ENCODE data around the gene BRD8.
"Not testable (repeated sequence)": the region's sequence is repeated elsewhere in the genome, so short reads cannot be mapped to it uniquely, and the experiment has no call there.

BRD8 gene

DNA sequence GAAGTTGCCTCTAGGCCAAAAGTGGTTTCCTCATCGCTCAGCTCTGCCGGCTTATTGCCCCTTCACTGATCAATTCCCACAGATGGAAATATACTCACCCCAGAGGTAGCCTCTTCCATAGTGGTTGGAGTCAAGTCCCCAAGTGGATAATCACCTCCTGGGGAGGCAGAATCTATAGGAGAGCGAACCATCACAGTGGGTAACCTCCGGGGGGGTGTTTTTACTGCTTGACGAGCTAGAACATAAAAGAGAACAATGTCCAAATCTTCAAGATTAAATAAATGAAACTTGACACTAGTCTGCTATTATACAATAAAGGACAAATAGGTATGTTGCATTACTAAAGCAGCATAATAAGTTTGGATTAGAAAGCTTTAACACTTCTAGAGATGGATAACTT, 9.3 kb downstream of the BRD8 start:
- DNase-seq: no peak

DNA sequence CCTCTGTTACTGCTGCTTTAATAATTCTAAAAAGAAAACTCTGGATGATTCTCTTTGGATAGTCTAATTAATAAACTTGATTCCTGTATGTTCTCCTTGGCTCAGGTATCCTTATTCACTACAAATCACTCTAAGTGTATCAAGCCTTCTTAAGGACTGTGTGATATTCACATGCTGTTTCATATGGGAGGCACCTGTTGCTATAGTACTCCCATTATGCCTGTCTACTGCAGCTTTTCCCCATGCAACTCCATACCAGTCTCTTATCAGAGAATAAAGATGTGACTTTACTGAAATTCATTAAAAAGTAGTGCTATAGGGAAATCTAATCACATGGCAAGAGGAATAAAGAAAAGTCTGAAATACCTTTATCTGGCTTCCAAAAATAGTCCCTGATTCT, 14.7 kb downstream of the BRD8 start:
- no peak for DNase-seq

DNA sequence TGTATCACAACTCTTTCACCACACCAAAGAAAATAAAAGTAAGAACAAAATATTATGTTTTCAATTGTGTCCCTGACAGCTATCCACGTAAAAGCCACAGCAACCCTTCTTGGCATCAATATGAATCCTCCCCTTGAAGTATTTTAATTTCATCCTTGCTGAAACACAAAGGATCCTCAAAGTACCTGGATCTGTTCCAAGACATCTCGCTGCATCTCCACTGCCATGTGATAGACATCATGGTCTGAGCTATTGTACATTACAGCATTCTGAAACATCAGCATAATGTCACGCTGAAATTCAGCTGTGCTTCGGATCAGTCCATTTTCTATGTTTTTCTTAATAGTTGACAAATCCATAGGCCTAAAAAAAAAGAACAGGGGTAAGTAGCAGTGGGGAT, 17.7 kb downstream of the BRD8 start:
- DNase-seq: no peak

DNA sequence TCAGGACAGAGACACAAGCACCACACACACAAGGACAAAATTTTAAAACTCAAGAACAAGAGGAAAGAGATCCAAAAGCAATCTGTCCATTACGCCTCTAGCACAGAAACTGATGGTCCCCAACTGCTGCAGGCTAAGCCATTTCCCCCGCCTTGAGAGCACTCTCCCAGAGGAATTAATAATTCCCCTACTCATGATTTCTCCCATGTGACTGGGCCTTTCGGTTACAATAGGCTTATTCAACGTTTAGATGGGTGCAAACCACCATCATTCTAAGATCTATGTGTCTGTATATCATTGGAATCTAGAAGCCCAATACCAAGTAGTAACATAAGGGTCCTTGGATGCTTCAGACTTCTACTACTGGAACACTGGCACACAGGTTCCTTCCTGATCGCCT, 18.8 kb downstream of the BRD8 start:
- DNase-seq: peak in 4 of 58 donors; percentile 2 to 24 (median 4)

DNA sequence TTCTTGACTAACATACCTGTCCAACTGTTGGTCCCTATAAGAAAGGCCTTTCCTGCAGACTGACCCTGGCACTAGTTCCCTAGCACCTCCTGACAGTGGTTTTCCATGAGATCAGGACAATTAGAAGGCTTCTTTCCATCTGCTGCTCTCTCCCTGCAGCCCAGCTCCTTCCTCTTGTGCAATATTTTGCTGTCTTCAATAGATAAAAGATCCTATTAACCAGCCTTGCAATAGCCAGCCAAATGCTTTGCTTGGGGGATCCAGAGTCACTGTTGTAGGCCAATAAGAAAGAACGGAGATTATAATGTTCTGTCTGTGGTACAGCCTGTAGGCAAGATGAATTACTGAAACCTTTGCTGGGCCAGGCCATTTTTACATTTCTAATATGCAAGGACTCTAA, 20.8 kb downstream of the BRD8 start:
- DNase-seq: no peak

DNA sequence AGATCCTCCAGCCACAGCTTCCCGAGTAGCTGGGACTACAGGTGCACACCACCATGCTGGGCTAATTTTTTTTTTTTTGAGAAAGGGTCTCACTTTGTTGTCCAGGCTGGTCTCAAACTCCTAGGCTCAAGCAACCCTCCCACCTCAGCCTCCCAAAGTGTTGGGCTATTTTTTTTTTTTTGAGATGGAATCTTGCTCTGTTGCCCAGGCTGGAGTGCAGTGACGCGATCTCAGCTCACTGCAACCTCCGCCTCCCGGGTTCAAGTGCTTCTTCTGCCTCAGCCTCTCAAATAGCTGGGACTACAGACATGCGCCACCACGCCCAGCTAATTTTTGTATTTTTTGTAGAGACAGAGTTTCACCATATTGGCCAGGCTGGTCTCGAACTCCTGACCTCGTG, 22.5 kb downstream of the BRD8 start:
- DNase-seq: not testable (repeated sequence)

DNA sequence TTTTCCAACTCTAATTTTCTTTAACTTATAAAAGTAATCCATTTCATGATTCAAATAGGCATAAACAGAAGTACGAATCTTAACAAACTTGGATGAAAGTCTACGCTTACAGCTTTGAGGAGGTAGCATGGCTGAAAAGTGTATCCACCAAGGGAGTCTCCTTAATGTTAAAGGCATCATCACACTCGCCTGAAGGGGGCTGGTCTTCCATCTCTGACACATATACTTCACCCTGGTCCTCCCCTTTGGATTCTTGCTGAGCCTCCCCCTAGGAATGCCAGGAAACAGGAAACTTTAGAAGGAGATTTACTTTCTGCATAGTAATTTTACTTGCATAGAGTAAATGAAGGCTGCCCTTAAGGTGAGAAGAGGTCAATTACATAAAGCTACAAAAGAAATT, 28.9 kb downstream of the BRD8 start:
- DNase-seq: no peak

DNA sequence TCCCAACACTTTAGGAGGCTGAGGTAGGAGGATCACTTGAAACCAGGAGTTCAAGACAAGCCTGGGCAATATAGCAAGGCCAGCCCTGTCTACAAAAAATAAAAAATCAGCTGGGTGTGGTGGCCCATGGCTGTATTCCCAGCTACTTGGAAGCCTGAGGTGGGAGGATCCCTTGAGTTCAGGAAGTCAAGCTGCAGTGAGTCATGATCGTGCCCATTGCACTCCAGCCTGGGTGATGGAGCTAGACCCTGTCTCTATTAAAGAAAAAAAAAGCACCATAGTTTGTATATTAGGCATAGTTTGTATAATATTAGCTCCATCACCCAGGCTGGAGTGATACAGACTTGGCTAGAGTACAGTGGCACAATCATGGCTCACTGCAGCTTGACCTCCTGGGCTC, 29.6 kb downstream of the BRD8 start:
- no peak for DNase-seq

DNA sequence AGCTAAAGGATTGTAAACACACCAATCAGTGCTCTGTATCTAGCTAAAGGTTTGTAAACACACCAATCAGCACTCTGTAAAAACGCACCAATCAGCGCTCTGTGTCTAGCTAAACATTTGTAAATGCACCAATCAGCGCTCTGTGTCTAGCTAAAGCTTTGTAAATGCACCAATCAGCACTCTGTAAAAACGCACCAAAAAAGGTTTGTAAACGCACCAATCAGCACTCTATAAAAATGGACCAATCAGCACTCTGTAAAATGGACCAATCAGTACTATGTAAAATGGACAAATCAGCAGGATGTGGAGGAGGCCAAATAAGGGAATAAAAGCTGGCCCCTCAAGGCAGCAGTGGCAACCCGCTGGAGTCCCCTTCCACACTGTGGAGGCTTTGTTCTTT, 34.9 kb downstream of the BRD8 start:
- not testable (repeated sequence) for DNase-seq

DNA sequence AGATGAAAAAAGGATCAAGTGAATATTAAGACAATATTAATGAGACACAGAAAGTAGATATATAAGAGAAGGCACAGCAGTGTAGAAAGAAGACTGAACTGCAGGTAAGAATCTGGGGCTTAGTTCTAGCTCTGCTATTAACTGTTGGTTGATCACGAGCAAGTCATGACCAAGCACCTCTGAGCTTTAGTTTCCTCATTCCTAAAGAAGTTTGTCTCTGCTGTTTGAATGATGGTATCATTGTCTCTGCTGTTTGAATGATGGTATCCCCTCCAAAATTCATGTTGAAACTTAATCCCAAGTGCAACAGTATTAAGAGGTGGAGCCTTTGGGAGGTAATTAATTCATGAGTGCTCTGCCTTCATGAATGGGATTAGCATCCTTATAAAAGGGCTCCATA, 36.7 kb downstream of the BRD8 start:
- no peak for DNase-seq

DNA sequence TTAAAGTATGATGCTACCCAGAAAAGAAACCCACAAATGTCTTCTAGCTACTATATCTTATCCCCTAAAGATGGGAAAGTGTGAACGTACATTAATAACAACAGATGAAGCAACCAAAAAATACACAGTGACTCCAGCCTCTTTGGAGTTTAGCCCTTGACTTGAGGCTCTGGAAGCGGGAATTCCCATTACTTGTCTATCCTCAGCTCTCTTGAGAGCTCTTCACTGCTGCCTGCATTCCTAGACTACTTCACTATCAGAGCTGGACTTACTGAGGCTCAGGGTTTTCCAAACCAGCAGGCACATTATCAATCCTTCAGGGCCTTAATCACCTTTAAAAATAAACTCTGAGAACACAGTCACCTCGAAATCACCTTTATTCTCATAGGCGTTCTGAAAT, 38.2 kb downstream of the BRD8 start:
- DNase-seq: no peak

DNA sequence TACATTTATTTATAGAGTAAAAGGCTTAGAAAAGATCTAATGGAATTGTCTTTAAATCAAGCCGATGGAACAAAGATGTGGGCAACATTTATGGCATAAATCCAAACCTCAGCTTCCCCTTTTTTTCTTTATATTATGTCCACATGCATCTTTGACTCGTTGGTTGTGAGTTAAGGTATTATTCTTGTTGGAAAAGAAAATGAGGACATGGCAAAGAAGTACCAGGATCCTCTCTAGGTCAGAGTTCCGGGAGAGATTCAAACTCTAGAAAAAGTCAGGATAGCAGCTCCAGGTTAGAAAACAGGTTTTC, 38.7 kb downstream of the BRD8 start:
- DNase-seq: no peak

DNA sequence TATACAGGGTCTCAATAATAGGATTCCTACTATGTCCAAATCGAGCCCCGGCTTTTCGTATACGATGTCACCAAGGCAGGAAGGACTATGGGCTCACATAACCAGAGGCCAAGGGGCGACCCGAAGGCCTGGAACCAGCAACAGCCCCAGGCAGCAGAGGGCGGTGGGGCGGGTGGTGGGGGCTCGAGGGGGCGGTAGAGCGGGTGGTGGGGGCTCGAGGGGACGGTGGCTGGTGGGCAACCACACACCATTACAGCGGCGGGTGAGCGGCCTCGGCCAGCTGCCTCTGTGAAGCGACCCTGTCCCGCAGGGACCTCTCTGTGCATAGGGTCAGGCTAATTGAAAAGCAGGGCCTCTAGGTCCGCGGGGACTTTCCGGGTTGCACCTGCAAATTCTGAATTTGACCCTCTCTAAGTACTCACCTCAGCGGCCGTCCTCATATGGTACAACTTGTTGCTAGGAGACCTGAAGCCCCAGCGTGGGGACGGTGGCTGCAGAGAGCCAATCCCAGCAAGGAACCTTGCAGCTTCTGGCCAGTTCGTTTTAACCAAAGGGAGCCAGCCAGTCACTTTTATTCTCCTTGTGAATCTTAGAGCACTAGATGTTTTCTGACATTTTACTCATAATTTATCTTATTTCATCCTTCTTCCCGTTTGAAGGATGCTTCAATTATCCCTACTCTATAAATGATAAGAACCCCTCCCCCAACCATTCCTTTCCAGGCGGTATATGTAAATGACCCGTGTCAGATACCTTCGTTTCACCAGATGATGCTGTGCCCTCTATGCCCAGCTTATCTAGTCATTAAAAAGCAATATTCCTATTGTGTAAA, 39.3 kb downstream of the BRD8 start, which contains the start of gene NME5:
Gene NME5, minus strand, starts transcription at position 480 of the 832 bp plus-strand sequence. CDS start 648 bp downstream, outside the sequence.
- peak in 57 of 58 donors; percentile 10 to 86 (median 54) for DNase-seq

DNA sequence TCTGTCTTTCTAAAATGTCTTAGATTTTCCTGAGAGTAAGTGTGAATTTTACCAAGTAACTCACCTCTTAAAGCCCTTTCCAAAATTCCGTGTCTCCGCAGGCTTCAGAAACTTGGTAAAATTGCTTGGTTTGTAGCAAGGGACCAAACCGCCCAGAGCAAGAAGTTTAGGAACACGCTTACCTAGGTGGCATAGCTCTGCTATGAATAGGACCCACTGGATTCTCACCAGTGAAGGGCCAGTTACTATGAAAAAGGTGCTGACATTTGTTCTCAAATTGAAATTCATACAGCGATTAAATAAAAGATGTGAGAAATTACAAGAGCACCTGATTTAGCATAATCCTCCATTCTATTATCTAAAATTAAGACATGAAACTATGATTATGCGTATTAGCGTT, 45.9 kb downstream of the BRD8 start:
- no peak for DNase-seq

DNA sequence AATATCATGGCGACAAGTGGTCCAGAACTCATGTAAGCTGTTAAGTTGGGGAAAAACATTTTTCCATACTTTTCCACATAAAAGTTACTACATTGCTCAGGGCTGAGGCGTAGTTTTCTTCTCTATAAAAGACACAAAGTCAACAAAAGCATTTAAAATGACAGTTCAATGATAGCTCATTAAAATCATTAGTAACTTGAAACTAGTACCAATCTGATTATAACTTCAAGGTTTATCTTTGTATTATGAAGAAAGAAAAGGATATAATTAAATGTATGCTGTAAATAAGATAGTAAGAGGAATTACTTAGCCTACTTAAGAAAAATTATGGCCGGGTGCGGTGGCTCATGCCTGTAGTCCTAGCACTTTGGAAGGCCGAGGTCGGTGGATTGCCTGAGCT, 49.1 kb downstream of the BRD8 start:
- no peak for DNase-seq

DNA sequence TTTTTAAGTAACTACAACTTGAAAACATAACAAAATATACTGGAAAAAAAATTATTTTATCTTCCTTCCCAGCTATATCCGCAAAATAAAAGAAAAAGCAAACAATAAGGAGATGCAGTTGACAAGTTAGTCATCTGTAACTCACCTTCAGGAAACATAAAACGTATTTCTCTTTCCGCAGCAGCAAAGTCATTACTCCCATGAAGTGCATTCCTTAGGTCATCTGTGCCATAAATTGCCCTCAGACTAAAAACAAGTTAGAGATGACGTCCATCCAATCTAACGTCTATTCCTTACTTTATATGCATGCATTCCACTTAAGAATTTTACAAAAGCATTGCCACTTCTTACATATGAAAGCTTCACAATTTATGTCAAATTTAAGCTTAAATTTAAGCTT, 50.1 kb downstream of the BRD8 start:
- no peak for DNase-seq

DNA sequence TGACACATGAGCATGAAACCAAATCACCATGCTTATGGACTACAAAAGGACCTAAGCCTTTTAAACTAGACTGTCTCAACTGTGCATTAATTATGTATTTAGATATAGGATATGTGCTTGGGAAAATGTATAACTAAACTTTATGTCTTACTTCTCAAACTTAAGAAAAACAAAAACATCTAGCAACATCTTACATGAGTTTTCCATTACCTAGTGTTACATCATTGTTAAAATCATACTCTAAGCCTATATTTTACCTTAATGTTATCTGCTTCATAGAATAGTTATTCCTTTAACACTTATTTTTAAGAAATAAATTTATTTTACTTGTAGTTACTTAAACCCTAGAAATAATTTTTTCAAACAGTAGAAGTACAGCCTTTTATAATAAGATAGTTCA, 63.2 kb downstream of the BRD8 start:
- no peak for DNase-seq

DNA sequence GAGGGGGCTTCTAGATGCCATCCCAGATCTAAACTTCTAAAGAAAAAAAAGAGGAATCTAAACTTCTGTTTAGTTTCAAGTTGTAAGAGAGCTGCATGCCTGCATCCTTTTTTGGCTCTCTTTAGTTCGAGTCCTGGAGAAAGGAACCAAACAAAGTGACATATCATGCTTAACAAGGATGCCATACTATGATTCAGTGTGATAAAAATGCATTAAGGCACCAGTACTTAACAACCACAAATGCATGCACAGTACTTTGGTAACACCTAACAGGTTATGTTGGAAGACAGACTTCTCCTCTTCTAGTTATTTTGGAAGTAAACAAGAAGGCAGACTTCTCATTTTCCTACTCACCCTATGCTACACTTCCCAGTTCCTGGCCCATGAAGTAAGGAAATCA, 66.5 kb downstream of the BRD8 start:
- DNase-seq: no peak

DNA sequence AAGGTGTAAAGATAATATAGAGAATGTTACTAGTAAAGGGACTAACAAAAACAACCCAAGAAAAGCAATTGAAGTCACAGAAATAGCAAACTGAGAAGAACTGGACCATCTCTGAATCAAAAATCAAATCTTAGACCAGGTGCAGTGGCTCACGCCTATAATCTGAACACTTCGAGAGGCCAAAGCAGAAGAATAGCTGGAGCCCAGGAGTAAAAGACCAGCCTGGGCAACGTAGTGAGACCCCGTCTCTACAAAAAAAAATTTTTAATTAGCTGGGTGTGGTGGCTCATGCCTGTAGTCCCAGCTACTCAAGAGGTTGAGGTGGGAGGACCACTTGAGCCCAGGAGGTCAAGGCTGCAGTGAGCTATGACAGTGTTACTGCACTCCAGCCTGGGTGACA, 67.2 kb downstream of the BRD8 start:
- no peak for DNase-seq

DNA sequence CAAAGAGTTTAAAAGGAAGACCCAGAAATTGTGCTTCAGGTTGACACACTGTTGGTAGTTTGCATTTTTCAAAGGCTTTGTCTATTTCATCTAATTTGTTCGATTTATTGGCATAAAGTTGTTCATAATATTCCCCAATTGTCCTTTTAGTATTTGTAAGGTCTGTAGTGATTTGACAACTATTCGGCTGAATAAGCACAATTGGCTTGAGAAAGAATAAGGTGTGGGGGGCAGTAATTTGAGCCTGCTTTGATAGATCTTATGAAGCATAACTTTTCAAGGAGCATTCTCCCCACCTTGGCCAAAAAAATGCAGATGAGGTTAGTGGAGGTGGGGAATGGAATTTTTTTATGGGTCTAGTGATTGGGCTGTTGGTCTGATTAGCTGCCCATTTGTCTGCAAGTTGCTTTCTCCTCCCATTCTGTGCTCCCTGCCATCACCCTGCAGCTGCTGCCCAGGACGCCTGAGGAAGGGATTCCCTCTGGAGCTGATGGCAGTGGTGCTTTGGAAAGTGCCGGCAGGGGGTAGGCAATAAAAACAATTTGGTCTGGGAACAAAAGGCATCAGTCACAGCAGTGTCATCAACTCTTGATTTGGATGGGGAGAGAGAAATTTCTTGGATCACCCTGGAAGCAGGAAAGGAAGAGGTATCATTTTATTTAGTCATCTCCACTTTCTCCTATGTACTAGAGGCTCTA, 68.0 kb downstream of the BRD8 start:
- DNase-seq: no peak

DNA sequence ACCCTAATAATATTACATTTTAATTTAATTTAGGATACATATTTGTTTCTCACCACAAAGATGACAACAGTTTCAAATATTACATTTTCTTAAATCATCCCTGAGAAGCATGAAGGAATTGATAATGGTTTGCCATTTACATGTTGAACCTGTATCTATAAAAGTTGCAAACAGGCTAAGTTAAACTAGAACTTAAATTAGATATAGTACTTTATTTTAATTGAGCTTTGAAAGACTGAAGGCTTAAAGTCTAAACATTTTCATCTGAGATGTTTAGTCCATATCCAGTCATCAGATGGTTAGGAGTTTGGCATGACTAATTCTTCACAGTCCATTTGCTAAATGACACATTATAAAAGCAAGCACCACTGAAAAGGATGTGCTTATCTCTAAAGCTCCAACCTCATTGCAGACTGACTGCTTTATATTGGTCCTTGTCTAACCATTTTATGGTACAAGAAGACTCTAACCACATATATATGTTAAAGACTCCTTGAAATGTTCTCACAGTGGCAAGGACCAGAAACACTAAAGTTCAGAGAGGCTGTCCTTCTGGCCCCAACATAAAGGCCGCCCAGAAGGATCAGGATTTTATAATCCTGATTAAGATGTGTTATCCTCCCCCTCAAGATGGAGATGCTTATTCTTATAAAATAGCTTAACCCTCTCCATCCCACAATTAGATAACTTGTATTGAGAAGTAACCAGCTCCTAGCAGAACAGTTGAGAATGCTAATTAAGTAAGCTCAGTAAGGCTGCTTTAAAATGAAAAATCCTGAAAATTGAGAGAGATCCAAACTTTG, 68.8 kb downstream of the BRD8 start:
- no peak for DNase-seq

DNA sequence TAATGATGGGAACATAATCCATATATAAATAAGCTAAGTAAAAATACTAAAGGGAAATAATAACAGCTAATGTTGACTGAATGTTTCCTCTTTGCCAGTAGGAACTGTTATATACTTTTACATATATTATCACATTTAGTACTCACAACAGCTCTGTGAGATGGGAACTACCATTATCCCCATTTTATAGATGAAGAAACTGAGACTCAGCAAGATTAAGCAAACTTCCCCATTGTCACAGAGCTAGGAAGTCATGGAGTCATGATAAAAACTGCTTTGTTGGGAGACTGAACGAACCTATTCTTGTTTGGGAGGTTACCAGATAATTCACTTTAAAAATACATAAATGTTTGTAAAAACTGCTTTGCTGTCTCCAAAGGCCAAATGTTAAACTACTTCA, 71.2 kb downstream of the BRD8 start:
- no peak for DNase-seq

Measured in anterior cingulate cortex (tissue), 58 donors.